Kidney epithelial cell (primary cell): ENCODE measurements around the gene DUSP28. TPM values are rescaled to one million over a fixed set of nuclear protein-coding genes. Genes with fewer than 3 reads are reported as not detected.

Experiments used
- DNase-seq: peaks from one replicate; pipeline ENCODE4 v3.0.0-alpha.2; 2010; ENCODE audit warnings: low read depth
- H3K27me3 ChIP-seq: 2 replicates; pipeline ENCODE4 v1.6.0; 2011; ENCODE audit warnings: low read length; ENCODE audit not compliant: control insufficient read depth, insufficient read depth
- H3K36me3 ChIP-seq: 2 replicates; pipeline ENCODE4 v1.5.1; 2011; ENCODE audit warnings: low read length; ENCODE audit not compliant: control insufficient read depth, insufficient read depth
- H3K4me3 ChIP-seq: 2 replicates; pipeline ENCODE4 v1.5.1; 2011; ENCODE audit warnings: low read depth, mild to moderate bottlenecking, control low read depth, low read length
- CTCF ChIP-seq: IDR thresholded peaks from 2 replicates; pipeline ENCODE4 v1.5.1; 2011; ENCODE audit warnings: mild to moderate bottlenecking, moderate library complexity, low read length, control low read depth, inconsistent platforms; ENCODE audit not compliant: insufficient read depth, poor library complexity, severe bottlenecking
- total RNA-seq: library from RNA; depleted of rRNA; stranded (reverse); fragments of >200 nt; gene quantifications from 2 replicates; pipeline ENCODE4 v1.2.3, GENCODE V29; 2015

The DUSP28 gene
- total RNA-seq, 1 donor from 2014 or later, result 7.6 TPM

GRCh38 chr2:240598311-240598911 is 38.3 kb downstream of the DUSP28 start:
- Histone ChIP-seq H3K27me3 (no peaks in the 10 kb centered on the region), H3K36me3 (no peaks in the 10 kb centered on the region), H3K4me3 (no peak overlapping the region)
- DNase-seq, result no peak
- no peak for TF ChIP-seq CTCF

DNA sequence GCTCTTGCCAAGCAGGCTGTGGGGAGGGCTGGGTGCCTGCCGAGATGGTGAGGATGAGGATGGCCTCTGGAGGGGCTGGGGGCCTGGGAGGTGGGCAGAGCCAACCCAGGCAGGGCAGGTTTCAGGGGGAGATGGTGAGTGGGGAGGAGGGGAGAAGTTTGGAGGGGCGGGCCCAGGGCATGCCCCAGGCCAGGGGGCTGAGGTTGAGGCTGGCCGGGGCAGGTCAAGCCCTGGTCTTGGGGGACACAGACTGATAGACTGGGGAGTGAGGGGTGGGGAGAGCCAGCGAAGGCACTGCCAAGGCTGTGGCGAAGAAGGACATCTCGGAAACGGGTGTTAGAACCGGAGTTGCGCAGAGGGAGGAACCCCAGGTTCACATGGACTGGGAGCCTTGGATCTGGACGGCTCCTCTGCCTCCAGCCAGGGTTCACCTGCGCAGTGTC is 39.0 kb downstream of the DUSP28 start:
- DNase-seq, result no peak
- Histone ChIP-seq H3K36me3 (no peaks in the 10 kb centered on the region), H3K4me3 (no peak overlapping the region), H3K27me3 (no peaks in the 10 kb centered on the region)
- TF ChIP-seq CTCF, result no peak

GRCh38 chr2:240600451-240600961 is 40.3 kb downstream of the DUSP28 start:
- TF ChIP-seq CTCF, result no peak
- DNase-seq, result no peak
- Histone ChIP-seq H3K36me3 (no peaks in the 10 kb centered on the region), H3K27me3 (no peaks in the 10 kb centered on the region), H3K4me3 (no peak overlapping the region)

GRCh38 chr2:240601061-240601830 is 41.1 kb downstream of the DUSP28 start:
- Histone ChIP-seq H3K4me3 (no peak overlapping the region), H3K36me3 (no peaks in the 10 kb centered on the region), H3K27me3 (no peaks in the 10 kb centered on the region)
- no peak for TF ChIP-seq CTCF
- DNase-seq, result no peak

DNA sequence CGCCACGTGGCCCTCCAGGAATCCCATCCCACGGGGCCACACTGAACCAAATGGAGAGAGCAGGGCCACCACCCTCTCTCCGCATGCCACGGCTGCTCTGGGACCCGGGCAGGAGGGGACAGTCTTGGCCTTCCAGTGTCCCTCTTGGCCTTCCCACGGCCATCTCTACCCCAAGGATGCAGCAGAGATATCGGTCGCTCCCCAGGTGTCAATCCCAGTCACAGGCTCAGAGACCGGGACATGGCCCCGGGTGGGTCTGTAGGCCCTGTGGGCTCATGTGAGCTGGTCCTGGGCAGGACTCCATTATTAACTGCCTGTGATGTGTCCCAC is 41.6 kb downstream of the DUSP28 start:
- H3K4me3 ChIP-seq, result no peak overlapping the region
- no peak for DNase-seq
- H3K27me3 ChIP-seq, result no peaks in the 10 kb centered on the region
- no peak for TF ChIP-seq CTCF
- no peaks in the 10 kb centered on the region for H3K36me3 ChIP-seq
